VCaP (cell line): ENCODE results near the gene CTRB1.

Experiments used
- H3K27ac ChIP-seq: fragments of 450-650 bp; 2 replicates; pipeline ENCODE4 v1.5.1; 2017
- CTCF ChIP-seq: fragments of 450-650 bp; conservative IDR thresholded peaks from 2 replicates; pipeline ENCODE4 v1.5.1; 2017; ENCODE audit warnings: mild to moderate bottlenecking, moderate library complexity

Gene CTRB1

GRCh38 chr16:75254359-75254837, 35.6 kb downstream of the CTRB1 start:
- H3K27ac ChIP-seq: no peak overlapping the region
- TF ChIP-seq CTCF: no peak

DNA sequence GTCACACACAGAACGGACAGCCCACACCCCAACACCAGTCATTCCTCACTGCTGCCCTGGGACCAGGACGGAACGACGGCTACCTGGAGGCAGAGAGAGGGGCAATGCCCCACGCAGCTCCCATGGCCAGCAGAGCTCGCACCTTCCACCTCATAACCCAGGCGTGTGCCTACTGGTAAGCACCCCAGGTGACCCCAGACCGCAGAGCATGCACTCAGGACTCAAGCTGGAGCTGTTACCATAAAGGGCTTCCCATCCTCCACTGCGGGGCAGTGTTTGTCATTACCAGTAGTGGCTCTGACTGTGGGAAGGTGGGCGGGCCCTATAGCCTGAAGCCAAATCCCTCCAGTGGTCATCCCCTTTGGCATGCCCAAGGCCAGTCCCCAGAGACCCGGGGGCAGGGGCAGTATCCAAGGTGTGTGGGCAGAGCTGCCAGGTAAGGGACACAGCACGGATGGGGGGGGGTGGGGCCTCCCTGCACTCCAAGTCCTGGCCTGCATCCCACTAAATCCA, 37.3 kb downstream of the CTRB1 start:
- no peak for TF ChIP-seq CTCF

DNA sequence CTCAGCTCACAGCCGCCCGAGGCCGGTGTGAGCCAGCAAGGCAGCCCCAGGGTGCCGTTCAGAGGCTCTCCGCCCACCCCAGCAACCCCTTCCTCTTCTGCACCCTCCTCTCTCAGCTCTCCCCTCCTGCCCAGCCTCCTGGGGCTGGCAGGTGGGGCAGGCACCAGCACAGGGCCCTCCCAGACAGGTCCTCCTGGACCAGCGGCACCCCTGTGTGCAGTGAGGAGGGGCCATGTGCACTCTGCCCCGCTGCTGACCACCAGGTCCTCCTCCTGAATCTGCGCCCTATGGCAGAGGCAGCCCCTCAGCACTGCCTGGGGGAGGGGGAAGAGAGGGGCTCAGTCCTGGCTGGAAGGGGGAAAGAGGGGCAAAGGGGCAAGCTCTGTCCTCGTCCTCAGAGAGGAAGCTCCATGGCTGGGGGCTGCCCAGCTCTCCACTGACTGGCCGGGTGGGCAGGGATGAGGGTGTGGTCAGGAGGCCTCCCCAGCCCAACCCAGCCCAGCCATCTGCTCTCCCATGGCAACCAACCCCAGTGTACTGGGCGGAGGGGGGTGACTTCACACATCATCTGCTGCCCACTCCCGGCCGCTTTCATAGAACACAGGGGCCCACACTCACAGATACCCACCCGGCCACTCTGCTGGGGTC, 38.0 kb downstream of the CTRB1 start:
- H3K27ac ChIP-seq: no peak overlapping the region
- no peak for TF ChIP-seq CTCF

More for the DNA sequence above, 37.3 kb downstream of the CTRB1 start:
- no peak overlapping the region for H3K27ac ChIP-seq

DNA sequence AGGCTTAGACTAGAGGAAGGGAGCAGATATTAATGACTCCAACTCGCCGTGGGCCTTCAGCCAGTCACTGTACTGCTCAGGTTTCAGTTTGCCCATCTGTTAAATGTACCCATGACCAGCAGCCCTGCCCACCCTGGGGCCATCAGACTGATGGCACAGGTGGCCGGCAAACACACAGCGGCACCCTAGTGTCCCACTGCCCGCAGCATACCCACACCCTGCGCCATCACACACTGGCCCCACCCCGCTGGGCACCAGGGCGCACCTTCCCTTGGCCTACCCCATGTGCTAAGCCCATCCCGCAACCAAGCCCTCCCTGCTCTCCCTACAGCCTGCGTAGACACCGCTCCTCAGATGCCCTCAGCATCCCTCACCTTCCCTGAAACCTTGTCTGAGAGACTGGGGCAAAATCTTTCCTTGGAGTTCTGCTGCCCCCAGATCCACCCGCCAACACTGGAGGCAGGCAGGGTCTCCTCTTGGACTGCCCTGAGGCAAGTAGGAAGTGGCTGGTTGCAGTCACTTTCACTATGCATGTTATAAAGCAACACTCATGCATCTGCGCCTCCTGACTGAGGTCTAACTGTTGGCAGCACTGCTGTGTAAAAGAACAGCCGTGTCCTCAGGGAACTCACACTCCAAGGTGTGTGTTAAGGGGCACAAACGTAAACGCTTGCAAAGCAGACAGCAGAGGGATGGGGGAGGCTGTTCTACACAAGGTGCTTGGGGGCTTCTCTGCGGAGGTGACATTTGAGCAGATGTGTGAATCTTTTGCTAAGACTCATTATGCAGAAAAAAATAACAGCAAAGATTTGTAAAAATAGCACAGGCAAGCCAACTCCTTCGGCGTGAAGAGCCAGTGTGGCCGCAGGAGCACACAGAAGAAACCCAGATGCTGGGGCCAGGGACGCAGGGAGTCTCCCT, 39.4 kb downstream of the CTRB1 start:
- TF ChIP-seq CTCF: no peak

GRCh38 chr16:75258807-75259141, 40.0 kb downstream of the CTRB1 start:
- H3K27ac ChIP-seq: no peak overlapping the region
- no peak for TF ChIP-seq CTCF

More for the DNA sequence above, 39.4 kb downstream of the CTRB1 start:
- no peak overlapping the region for H3K27ac ChIP-seq

- no peak overlapping the region for H3K27ac ChIP-seq
- no peak for TF ChIP-seq CTCF
Measured at GRCh38 chr16:75260851-75261589, 42.2 kb downstream of the CTRB1 start.
